Measurements from ENCODE around the gene PDE8B.

PDE8B gene

DNA sequence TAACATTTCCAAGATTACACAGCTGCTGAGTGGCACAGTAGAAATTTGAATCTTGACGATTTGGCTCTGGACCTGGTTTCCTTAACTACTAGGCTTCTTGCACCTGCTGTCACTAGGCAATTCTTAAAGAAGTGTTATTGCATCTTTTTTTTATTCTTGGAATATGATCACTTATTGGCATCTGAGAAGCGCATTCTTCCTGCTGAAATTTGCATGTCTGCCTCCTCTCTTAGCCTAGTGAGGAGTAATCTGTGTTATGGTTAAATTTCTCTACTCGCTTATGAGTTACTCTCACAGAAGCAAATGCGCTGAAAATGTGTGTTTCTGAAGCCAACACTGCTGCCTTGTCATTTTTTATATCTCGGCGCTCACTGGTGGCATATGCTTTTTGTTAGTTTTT, 192.3 kb downstream of the PDE8B start:
- no peaks in the 10 kb centered on the region for H4K20me1 ChIP-seq (ENCODE audit: insufficient read depth, low read length)
- no peak overlapping the region for H3K27ac ChIP-seq (ENCODE audit: low read length)
- H3K9me2 ChIP-seq (replicated peaks; ENCODE audit: insufficient read depth, low read length): no peaks in the 10 kb centered on the region
- no peaks in the 10 kb centered on the region for H3F3A ChIP-seq (ENCODE audit: insufficient read depth, low read length)
- H3K4me3 ChIP-seq (ENCODE audit: low read length): no peak overlapping the region
- TF ChIP-seq EZH2phosphoT487 (IDR thresholded peaks at IDR 0.05; ENCODE audit: low read length): no peak
- TF ChIP-seq, protein P1, sequence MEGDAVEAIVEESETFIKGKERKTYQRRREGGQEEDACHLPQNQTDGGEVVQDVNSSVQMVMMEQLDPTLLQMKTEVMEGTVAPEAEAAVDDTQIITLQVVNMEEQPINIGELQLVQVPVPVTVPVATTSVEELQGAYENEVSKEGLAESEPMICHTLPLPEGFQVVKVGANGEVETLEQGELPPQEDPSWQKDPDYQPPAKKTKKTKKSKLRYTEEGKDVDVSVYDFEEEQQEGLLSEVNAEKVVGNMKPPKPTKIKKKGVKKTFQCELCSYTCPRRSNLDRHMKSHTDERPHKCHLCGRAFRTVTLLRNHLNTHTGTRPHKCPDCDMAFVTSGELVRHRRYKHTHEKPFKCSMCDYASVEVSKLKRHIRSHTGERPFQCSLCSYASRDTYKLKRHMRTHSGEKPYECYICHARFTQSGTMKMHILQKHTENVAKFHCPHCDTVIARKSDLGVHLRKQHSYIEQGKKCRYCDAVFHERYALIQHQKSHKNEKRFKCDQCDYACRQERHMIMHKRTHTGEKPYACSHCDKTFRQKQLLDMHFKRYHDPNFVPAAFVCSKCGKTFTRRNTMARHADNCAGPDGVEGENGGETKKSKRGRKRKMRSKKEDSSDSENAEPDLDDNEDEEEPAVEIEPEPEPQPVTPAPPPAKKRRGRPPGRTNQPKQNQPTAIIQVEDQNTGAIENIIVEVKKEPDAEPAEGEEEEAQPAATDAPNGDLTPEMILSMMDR (IDR thresholded peaks at IDR 0.05; ENCODE audit: low read length): no peak
- TF ChIP-seq EZH2 (optimal IDR thresholded peaks at IDR 0.05; ENCODE audit: low read depth, low read length): no peak
- H3K9me3 ChIP-seq (replicated peaks; ENCODE audit: insufficient read depth, low read length): no peaks in the 10 kb centered on the region
- H3K27me3 ChIP-seq (replicated peaks; ENCODE audit: insufficient read depth, low read length): no peaks in the 10 kb centered on the region
- H3K9ac ChIP-seq (ENCODE audit: low read length): no peak overlapping the region
- H3K79me2 ChIP-seq (ENCODE audit: low read length): no peaks in the 10 kb centered on the region
- DNase-seq: no peak
- H3K4me1 ChIP-seq (ENCODE audit: low read length): no peaks in the 10 kb centered on the region
- H3K36me3 ChIP-seq (replicated peaks; ENCODE audit: insufficient read depth, low read length): no peaks in the 10 kb centered on the region
- H3K4me2 ChIP-seq (ENCODE audit: low read depth, low read length): no peak overlapping the region
- no peak overlapping the region for H2AFZ ChIP-seq (ENCODE audit: low read length)

DNA sequence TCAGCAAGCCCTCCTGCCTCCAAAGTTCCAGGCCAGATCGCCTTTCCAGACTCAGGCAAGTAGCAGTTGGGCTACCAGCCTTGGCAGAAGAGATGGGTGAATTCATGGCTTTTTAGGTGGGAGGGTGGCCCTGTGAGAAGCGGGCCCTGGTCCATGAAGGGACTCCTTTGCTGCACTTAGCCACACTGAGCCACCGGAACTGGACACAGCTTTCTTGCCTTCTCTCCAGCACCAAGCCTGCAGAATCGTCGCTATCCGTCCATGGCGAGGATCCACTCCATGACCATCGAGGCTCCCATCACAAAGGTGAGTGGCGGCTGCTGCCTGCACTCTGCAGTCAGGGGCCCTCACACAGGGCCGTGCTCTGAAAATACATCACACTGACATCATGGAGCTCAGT, 196.7 kb downstream of the PDE8B start:
- DNase-seq: no peak
- Histone ChIP-seq H3F3A (ENCODE audit: insufficient read depth, low read length) (no peaks in the 10 kb centered on the region), H4K20me1 (ENCODE audit: insufficient read depth, low read length) (no peaks in the 10 kb centered on the region), H3K9ac (ENCODE audit: low read length) (no peak overlapping the region), H3K27me3 (replicated peaks; ENCODE audit: insufficient read depth, low read length) (no peaks in the 10 kb centered on the region), H3K9me2 (replicated peaks; ENCODE audit: insufficient read depth, low read length) (no peaks in the 10 kb centered on the region), H3K27ac (ENCODE audit: low read length) (no peak overlapping the region), H3K4me3 (ENCODE audit: low read length) (no peak overlapping the region), H3K9me3 (replicated peaks; ENCODE audit: insufficient read depth, low read length) (no peaks in the 10 kb centered on the region), H2AFZ (ENCODE audit: low read length) (no peak overlapping the region), H3K79me2 (ENCODE audit: low read length) (no peaks in the 10 kb centered on the region), H3K4me1 (ENCODE audit: low read length) (no peaks in the 10 kb centered on the region), H3K4me2 (ENCODE audit: low read depth, low read length) (no peak overlapping the region), H3K36me3 (replicated peaks; ENCODE audit: insufficient read depth, low read length) (no peaks in the 10 kb centered on the region)
- TF ChIP-seq, protein P1 (IDR thresholded peaks at IDR 0.05; ENCODE audit: low read length): no peak
- TF ChIP-seq EZH2phosphoT487 (IDR thresholded peaks at IDR 0.05; ENCODE audit: low read length): no peak
- TF ChIP-seq EZH2 (optimal IDR thresholded peaks at IDR 0.05; ENCODE audit: low read depth, low read length): no peak

DNA sequence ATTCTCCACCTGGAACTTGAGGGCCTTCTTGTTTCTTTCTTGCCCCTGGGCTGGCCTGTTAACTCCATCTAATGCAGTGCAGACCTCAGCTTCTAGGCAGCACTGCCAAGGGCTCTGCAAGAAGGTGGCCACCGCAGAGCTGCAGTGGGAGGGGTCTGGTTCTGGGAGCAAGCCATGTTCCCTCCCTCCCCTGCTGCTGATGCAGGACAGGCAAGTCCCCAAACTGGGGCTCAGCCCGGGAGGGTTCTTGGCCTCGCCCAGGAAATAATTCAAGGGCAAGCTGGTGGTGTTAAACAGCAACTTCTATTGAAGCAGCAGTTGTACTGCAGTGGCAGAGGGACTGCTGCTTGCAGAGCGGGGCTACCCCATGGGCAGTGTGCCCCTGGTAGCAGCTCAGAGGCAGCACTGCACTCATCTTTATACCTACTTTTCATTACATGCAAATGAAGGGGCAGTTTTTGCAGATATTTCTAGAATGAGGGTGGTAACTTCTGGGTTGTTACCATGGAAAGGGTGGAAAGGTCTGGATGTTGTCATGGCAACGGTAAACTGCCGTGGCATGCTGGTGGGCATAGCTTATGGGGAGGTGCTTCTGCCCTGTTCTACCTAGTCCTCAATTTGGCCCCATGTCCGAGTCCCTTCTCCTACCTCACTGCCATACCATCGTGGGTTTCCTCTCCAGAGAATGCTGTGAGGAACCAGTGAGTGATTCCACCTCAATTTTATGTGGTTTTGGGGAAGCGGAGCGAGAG, 199.6 kb downstream of the PDE8B start:
- Histone ChIP-seq H3K4me1 (ENCODE audit: low read length) (no peaks in the 10 kb centered on the region), H3K27me3 (replicated peaks; ENCODE audit: insufficient read depth, low read length) (no peaks in the 10 kb centered on the region), H3K4me3 (ENCODE audit: low read length) (no peak overlapping the region), H3K79me2 (ENCODE audit: low read length) (no peaks in the 10 kb centered on the region), H3F3A (ENCODE audit: insufficient read depth, low read length) (no peaks in the 10 kb centered on the region), H3K4me2 (ENCODE audit: low read depth, low read length) (no peak overlapping the region), H3K36me3 (replicated peaks; ENCODE audit: insufficient read depth, low read length) (no peaks in the 10 kb centered on the region), H3K27ac (ENCODE audit: low read length) (no peak overlapping the region), H4K20me1 (ENCODE audit: insufficient read depth, low read length) (no peaks in the 10 kb centered on the region), H3K9me2 (replicated peaks; ENCODE audit: insufficient read depth, low read length) (no peaks in the 10 kb centered on the region), H3K9me3 (replicated peaks; ENCODE audit: insufficient read depth, low read length) (no peaks in the 10 kb centered on the region), H3K9ac (ENCODE audit: low read length) (no peak overlapping the region), H2AFZ (ENCODE audit: low read length) (no peak overlapping the region)
- no peak for DNase-seq
- TF ChIP-seq, protein P1 (IDR thresholded peaks at IDR 0.05; ENCODE audit: low read length): no peak
- no peak for TF ChIP-seq EZH2 (optimal IDR thresholded peaks at IDR 0.05; ENCODE audit: low read depth, low read length)

All from MM.1S (cell line).